Omental fat pad (tissue), 4 donors: ENCODE data around the gene ZBTB44. TPM values are rescaled to one million over a fixed set of nuclear protein-coding genes. Genes with fewer than 3 reads are reported as not detected.

Experiments
- ATAC-seq: fragments of 150-250 bp; one replicate; pipeline ENCODE4 v1.9.1; 2016; ENCODE audit warnings: mild to moderate bottlenecking, moderate library complexity; ENCODE audit not compliant: low FRiP score
- DNase-seq: peaks from one replicate; pipeline ENCODE4 v3.0.0-alpha.2; 2019; ENCODE audit warnings: low spot score
- total RNA-seq, 4 donors: library from RNA; depleted of rRNA; stranded (reverse); fragments of >200 nt; gene quantifications; one replicate each; pipeline ENCODE4 v1.1.0, GENCODE V29; 2016
- TF ChIP-seq, protein P1 (sequence below), 3 donors: fragments of 450-650 bp; IDR thresholded peaks; one replicate each; pipeline ENCODE4 v1.5.1; 2016 to 2017; ENCODE audit warnings: antibody characterized with exemption in 3 of 3, mild to moderate bottlenecking in 3 of 3, moderate library complexity in 2 of 3

The ZBTB44 gene
- total RNA-seq, 4 donors from 2014 or later = 37.0 to 81.0 (median 46.6) TPM

DNA sequence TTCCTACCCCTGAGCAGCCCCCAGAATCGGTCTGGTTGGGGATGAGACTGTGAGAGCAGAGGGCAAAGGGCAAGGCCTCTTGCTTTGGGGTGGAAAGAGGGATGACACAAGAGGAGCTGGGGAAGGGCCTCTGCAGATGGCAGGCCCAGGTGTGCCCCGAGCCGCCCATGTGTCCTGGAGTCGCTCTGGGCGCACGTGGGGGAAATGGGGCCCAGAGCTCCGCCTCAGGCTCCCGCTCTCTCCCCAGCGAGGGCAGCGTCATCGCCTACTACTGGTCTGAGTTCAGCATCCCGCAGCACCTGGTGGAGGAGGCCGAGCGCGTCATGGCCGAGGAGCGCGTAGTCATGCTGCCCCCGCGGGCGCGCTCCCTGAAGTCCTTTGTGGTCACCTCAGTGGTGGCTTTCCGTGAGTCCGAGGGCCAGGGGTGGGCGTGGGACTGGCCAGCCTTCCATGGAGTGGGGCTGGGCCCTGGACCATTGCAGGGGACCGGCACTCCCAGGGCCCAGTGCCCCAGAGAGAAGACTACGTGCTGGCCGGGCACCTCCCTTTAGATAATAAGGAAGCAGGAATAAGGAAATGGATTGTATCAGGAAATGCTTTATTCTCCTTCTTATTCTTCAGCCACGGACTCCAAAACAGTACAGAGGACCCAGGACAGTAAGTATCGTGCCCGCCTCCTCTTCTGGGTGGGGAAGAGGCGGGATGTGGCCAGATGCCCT is 125.1 kb downstream of the ZBTB44 start:
- TF ChIP-seq, protein P1, sequence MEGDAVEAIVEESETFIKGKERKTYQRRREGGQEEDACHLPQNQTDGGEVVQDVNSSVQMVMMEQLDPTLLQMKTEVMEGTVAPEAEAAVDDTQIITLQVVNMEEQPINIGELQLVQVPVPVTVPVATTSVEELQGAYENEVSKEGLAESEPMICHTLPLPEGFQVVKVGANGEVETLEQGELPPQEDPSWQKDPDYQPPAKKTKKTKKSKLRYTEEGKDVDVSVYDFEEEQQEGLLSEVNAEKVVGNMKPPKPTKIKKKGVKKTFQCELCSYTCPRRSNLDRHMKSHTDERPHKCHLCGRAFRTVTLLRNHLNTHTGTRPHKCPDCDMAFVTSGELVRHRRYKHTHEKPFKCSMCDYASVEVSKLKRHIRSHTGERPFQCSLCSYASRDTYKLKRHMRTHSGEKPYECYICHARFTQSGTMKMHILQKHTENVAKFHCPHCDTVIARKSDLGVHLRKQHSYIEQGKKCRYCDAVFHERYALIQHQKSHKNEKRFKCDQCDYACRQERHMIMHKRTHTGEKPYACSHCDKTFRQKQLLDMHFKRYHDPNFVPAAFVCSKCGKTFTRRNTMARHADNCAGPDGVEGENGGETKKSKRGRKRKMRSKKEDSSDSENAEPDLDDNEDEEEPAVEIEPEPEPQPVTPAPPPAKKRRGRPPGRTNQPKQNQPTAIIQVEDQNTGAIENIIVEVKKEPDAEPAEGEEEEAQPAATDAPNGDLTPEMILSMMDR (IDR thresholded peaks at IDR 0.05) = no peak
- ATAC-seq (no peak), DNase-seq (no peak)

DNA sequence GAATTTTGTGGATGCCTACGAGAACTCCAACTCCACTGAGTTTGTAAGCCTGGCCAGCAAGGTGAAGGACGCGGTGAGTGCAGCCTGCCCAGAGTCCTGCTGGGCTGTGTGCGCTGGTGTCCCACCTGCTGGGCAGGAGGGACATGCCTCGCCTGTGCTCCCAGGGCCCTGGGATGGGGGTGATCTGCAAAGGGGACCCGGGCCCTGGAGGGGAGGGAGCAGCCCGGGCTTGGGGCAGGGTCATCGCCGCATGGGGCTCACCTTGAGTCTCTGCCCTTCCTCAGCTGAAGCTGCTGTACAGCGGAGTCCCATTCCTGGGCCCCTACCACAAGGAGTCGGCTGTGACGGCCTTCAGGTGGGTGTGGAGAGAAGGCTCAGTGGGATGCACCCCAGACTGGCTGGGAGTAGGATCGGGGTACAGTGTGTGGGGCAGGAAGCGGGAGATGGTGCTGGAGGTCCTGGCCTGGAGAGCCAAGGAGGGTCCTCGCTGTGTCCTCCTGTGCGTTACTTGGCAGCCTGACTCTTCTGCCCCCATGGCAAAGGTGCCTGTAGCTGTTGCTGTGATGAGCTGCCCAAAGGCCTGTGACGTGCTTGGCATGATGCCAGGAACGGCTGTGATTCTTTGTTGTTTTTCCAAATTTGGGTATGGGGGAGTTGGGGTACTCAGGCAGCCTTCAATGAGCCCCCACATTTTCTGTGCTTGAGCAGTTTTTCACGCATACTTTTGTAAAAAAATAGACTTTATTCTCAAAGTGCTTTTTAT is 126.0 kb downstream of the ZBTB44 start:
- DNase-seq = no peak
- ATAC-seq = no peak

DNA sequence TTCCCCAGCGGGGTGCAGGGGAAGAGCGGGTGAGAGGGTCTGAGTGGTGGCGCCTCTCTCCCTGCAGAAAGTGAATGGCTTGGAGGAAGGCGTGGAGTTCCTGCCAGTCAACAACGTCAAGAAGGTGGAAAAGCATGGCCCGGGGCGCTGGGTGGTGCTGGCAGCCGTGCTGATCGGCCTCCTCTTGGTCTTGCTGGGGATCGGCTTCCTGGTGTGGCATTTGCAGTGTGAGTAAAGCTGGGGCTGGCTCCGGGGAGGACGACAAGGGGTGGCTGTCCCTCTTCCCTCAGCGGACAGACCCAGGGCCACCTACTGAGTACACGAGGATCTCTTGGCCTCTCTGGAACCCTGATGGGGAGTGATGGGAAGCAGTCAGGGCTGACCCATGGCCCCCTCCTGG is 126.7 kb downstream of the ZBTB44 start:
- no peak for DNase-seq
- ATAC-seq = no peak
- TF ChIP-seq, protein P1 (IDR thresholded peaks at IDR 0.05) = no peak

More for the DNA sequence above, 126.0 kb downstream of the ZBTB44 start:
- TF ChIP-seq, protein P1 (IDR thresholded peaks at IDR 0.05) = no peak

DNA sequence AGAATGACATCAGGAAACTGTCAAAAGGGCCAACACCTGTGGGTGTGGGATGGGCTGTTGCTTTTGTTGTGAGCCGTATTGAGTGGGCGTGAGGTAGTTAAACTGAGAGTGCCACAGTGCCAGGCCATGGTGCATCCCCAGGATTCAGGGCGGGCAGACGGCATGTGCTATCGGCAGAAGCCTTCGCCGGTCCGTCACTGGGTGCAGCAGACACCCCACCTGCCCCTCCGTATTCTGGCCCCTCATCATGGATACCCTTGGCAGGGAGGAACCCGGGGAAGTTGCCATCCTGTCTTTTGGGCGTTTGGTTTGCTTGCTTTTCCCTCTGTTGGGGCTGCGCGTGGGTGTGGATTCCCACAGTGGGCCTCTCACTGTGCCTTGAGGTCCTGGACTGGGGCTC is 127.6 kb downstream of the ZBTB44 start:
- DNase-seq (no peak), ATAC-seq (no peak)
- TF ChIP-seq, protein P1 (IDR thresholded peaks at IDR 0.05) = no peak

DNA sequence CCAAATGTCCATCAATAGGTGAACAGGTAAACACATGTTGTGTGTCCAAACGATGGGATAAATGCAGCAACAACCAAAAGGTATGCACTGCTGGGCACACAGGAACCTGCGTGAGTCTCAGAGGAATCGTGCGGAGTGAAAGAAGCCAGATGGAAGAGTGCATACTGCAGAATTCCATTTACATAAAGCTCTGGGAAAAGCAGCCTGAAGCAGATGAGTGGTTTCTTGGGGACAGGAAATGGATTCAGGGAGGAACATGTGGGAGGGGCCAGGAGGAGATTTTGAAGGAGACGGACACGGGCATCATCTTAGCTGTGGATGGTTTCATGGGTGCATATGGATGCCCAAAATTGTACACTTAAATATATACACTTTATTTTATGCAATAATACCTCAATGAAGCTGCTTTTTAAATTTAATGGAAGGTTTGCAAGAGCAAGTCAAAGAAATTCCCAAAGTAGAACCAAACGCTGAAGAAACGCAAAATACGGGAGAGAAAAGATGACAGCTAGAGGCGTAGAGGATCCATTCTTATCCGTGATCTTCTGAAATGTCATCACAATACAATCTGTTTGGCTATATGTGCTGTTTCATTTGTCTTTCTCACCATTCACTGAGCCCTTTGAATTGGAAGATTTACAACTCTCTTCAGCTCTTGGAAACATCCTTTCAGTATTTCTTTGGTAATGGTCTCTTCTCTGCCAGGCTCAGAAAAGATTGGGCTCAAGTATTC is 130.7 kb downstream of the ZBTB44 start:
- ATAC-seq (no peak), DNase-seq (no peak)
- TF ChIP-seq, protein P1 (IDR thresholded peaks at IDR 0.05) = no peak

DNA sequence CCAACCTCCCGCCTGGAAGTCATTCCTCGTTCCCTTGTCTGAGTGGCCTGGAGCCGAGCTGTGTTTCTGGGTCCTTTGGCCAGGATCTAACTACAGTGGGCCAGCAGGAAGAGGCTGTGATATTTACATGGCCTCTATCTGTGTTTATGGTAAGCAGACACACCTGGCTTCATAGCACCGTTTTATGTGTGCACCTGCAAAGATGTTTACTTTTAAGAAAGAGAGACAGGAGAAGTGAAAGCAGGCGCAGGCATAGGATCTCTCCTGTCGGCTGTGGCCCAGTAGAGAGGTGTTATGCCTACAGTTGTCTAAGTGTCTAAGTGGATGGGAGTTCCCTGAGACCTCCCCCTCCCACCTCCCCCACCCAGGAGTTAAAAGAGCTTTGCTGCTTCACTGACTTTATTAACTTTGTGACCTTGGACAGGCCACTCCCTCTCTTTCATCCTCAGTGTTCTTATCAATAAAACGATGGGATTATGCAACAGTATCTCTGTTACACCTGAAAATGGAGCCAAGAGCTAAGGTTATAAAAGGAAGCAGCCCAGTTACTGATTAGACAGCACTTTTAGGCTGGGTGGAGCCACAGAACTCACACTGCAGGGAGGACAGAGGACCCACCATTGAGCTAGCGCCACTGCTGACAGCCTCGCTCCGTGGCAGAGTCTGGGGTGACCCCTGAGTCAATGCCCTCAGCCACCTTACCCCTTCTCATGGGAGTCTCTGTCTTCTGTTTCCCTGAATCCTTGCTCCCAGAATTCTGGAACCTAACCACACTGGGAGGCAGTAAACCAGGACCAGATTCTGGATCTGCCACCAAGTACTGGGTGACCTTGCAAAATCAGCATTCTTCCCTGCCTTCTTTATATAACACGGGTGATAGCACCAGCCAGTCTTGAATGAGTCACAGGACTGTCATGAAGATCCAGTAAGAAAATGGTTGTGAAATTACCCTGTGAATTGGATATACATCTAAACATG is 133.1 kb downstream of the ZBTB44 start:
- peak; percentile 65 for ATAC-seq
- DNase-seq = no peak
- TF ChIP-seq, protein P1 (IDR thresholded peaks at IDR 0.05) = no peak
